C1 segment of cervical spinal cord (tissue), 14 donors: ENCODE measurements around the gene STPG1.
A peak's percentile ranks its signal among the peaks of the same experiment; 100 is the strongest.

ENCODE experiments used
- DNase-seq, 14 donors: peaks; one replicate each; lab custom pipeline; 2025; lab: John Stamatoyannopoulos, UW

STPG1 gene

DNA sequence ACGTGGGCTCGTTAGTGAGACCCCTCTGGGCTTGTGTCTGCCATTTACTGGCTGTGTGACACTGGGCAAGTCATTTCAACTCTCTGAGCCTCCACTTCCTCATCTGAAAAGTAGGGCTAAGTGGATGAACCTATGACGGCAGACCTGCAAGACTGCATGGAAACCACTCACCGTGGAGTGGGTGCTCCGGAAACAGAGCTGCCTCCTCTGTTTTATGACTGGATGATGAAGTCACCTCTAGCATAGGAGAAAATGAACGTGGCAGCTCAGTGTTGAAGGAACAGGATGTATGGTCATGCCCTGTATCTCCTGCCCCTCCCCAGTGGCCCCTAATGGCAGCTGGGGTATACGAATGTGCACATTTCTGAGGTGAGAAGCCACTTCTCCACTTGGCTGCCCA, 40.5 kb downstream of the STPG1 start:
- no peak for DNase-seq

DNA sequence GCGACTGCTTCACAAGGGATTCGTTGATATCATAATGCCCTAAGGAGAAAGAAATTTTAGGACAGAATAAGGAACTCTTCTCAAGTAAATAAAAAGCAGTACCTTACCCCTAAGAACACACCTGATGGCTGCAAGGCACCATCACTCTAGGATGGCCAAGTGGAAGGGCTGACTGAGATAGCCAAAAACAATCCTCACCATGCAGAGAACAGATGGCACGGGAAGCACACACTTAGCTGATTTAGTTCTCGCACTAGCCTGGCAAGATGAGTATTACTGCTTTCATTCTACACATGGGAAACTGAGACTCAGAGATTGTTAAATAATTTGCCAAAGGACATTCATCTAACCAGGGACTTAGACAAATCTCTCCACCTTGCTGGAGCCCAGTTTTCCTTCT, 43.8 kb downstream of the STPG1 start:
- peak in 1 of 14 donors; percentile 88 for DNase-seq

DNA sequence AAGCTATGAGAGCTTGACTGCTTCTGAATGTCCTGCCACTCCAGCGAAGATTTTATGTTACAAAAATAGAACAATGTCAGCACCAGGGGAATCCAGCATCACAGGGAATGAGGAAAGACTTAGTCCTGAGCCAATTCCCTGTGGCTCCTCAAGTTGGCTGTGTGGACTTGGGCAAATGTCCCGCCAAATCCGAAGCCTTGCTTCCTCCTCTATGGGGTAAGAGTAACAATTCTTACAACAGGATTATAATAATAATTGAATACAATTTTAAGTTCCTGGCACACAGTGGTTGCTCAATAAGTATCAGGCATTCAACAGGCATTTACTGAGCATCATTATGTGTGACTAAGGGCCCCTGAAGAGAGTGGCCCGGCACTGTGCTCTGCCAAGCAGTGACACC, 44.4 kb downstream of the STPG1 start:
- DNase-seq = peak in 2 of 14 donors; percentile 51 to 81

DNA sequence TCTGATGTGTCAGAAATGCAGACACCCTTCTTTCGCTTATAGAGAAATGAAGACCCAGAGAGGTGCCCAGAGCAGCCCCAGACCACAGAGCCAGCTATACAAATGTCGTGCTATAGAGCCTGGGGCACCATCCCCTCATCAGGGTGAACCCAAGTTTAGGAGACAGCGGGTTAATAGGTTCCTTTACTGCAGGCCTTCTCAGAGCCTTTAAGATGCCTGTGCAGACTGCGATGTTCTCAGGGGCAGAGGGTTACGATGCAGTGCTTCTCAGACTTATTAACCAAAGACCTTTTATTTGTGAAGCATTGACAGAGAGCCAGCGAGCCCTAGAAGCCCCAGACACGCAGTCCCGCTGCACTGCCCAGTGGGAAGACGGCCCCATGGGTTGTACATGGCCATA, 46.9 kb downstream of the STPG1 start:
- no peak for DNase-seq

DNA sequence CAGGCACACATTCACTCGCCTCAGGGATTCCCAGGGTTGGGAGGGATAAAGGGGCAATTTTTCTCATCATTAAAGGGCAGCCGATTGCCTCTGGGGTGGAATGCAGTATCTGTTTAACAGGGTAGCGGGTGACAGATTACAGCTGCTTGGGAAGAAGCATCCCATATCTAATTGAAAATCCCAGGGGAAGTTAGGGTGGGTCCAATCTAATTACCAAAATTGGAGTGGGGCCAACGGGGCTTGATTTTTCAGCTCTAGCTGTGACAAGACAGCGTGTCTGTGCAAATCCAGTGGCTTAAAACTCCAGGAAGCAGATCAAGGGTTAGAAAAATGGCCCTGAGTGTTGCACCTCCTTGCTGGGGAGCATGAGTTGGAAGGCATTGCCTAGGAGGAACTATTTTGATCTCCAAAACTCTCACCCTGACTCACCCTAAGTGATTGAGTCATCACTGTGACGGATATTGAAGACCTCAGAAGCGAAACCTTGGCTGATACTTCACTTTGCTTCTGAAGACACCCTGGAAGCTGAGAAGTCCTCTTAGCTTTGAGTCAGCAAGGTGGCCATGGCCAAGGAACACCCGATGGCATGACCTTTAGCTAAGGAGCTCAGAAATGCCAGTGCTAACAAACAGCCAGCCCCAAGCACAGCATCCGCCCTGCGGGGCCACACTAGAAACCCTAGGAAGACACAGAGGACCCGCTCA, 48.5 kb downstream of the STPG1 start:
- peak in 2 of 14 donors; percentile 47 to 65 for DNase-seq

DNA sequence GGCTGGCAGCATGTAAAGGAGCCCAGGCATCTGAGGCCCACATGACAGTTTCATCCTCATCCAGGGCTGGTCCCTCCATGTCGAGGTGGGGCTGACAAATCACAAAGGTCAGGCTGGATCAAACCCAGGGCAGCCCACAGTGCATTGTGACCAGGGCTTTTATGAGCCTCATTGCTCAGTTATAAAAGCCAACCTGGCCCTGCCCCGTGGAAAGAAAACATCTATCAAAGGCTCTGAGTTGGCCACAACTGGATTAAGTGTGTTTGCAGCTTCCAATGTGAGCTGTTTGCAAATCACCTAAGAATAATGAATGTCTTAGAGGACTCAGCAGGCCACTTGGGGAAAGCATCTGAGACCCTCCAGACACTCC, 49.0 kb downstream of the STPG1 start:
- peak in 3 of 14 donors; percentile 23 to 58 (median 25) for DNase-seq

DNA sequence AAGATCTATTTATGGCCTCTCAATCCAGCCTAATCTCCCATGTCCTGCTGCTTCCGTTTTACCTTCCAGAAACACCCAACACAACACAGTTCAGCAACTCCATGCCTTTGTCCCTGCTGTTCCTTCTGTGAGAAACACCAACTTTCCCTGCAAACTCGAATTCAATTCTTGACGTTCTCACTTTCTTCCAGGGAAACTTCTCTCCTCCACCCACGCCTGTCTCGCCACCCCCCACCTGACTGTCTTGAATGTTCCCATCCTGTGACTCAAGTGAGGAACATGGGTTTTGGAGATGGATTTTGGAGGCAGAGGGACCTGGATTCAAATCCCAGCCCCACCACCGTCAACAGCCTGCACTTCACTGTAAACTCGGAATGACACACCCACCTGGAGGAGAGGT, 49.6 kb downstream of the STPG1 start:
- DNase-seq = no peak

DNA sequence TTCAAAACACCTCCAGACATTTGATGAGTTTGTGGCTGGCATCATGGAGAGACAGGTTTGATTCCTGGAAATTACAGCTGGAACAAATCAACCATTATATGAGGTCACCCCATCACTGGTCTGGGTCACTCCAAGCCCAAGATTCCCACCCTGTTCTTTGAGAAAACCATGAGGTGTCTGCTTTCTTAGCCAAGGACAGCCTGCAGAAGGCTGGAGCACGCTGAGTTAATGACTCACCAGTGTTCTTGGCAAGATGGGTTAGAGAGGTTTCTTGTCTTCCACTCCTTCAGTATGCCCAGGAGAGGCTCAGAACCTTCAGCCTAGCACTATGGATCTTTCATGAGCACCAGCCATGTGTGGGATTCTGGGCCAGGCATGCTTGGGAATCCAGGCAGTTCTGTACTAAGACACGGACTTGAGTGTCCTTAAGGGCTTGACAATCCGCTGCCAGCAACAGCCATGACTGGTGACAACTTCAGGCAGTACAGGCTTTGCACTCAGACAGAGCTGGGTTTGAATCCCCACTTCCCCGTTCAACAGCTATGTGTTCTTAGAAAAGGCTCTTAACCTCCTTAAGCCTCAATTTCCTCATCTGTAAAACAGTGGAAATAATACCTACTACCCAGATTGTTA, 50.5 kb downstream of the STPG1 start:
- DNase-seq = peak in 2 of 14 donors; percentile 10 to 60

DNA sequence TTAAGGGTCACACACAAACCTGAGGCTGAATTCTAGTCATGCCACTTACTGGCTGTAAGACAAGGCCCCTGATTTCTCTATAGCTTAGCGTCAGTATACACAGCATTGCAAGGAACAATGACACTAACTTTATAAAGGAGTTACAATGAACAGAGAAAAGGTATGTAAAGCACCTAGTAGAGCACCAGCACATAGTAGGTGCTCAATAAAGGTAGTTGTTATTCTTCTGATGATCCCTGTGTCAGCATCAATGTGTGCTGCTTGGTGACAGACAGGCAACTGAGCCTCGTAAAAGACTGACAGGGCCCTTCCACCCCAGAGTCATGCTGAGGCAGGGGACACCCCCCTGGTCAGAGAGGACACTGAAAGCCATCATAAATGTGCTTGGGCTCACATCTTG, 51.2 kb downstream of the STPG1 start:
- DNase-seq = no peak

DNA sequence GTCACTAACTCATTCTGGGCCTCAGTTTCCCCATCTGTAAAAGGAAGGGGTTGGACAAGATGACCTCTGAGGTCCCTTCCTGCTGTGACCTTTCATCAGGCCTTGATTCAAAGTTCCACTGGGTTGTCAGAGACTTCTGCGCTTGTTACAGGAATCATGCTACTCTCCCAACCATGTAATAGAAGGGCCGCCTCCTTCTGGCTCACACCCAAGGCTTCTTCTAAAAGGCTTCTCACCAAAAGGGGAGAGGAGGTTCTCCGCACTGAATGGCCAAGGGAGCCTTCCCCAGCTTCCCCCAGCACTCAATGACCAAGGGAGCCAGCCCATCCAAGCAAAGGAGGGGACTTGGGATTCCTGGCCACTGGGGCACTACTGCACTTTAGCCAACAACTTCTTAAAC, 51.8 kb downstream of the STPG1 start:
- no peak for DNase-seq

DNA sequence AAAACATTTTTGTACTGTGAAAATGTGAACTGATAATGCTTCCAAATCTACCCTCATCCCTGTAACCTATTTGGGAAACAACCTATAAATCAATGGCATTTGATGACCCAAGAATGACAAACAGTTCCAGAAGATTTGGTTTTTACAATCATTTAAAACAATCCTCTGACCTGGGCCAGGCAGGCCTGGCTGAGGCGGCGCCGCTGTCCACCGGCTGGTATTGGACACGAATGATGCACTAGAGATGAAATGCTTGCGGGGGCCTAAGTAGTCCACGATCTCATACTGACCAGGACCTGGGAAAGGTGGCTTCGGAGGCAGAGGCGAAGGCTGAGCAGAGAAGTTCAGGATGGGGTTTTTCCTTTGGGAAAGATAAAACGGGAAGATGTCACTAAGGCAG, 52.9 kb downstream of the STPG1 start:
- no peak for DNase-seq

DNA sequence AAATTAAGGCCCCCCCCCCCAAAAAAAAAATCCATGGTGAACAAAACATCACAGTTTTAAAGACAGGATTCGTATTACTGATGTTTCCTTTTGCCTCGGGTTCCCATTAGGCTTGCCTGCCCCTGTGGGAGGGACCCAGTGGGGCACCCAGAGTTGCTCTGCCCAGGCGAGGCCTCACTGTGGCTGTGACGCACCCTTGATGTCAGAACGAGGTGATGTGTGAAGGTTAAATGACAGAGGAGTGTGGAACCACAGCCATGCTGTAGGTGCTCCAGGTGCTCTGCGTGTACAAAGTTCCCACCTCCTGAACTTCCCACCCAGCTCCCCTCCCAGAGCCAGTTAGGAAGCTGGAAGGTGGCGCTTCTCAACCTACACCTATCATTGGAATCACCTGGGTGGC, 56.5 kb downstream of the STPG1 start:
- no peak for DNase-seq

DNA sequence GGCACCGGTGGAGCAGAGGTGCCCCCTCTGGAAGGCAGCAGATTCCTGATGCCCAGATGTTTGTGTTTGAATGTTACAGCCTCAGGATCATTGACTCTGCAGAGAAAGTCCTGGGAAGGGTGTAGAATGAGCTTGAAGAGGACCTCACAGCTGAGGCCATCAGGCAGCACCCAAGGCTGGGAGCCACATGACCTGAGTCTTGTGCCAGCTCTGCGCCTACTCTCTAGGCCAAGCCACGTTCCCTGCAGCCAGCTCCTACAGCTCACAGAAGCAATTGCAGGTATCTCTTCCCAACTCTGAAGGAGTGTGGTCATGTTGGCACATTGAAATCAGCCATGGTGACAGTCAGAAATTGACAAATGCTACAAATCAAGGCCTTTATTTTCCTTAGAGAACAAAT, 58.1 kb downstream of the STPG1 start:
- no peak for DNase-seq

DNA sequence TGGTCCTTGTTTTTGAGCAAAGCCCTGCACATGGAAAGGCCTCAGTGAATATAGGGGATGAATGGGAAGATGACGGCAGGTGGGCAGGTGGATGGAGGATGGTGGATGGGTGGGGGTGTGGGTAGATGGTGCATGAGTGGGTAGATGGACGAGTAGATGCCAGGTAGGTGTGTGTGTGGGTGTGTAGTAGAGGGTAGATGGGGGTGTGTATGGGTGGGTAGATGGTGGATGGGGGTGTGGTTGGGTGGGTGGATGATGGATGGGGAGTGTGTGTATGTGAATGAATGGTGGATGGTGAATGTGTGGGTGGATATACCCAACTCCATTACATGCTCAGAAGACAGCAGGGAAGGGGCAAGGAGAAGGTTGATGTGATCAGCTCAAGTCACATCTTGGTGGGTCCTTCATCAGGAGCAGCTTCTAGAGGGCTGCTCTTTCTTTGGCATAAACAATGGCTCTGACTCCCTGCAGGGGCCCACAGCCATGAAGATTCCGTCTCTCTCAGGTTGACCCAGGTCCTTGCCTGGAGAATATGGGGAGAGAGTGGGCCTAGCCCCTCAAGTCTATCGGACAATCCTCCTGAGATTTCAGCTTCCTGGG, 60.2 kb downstream of the STPG1 start:
- DNase-seq = no peak

DNA sequence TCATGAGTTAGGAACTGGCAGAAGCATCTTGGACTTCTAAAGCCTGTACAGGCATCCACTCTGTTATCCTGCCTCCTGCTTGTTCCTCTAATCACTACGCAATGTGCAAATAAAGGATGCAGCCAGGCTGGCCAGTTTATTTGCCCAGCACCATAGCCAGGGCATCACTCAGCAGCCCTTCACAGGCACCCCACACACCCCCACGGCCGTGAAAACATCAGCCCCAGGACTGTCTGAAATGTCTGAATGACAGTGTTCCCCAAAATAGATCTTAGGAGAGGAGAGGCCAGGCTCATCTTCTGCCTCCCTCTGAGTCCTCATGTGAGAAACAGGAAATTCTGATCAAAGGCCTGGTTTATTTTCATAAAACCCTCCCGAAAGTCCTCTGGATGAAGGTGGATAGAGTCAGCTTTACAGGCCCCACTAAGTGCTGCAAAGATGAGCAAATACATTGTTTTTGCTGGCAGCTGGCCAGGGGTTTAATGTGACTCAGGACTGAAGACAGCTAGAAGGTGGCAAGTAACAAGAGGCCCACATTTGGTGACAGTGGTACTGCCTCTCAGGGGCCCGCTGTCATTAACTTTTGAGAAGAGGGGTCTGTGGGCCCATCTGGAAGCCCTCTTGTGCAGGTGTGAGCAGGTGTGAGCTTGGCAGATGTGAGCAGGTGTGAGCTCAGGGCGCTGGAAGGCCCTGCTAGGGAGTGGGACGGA, 61.5 kb downstream of the STPG1 start:
- DNase-seq = peak in 1 of 14 donors; percentile 4

DNA sequence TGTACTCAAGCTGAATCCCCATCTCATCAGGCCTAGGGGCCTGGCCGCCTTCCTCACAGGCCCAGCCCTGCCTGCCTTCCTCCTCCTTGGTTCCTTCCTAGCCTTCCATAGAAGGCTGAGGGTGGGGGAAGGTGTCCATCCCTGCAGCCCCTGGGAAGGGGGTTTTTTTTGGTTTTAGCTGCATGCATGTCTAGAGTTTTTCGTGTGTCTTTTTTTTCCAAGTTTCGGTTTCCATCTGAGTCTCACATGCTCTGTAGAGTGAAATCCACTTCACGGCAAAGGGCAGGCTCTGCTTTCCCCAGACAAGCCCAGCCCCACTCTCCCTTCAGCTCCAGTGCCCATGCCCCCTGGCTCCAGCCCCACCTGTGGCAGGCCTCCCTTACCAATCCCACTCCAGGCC, 62.3 kb downstream of the STPG1 start:
- no peak for DNase-seq

DNA sequence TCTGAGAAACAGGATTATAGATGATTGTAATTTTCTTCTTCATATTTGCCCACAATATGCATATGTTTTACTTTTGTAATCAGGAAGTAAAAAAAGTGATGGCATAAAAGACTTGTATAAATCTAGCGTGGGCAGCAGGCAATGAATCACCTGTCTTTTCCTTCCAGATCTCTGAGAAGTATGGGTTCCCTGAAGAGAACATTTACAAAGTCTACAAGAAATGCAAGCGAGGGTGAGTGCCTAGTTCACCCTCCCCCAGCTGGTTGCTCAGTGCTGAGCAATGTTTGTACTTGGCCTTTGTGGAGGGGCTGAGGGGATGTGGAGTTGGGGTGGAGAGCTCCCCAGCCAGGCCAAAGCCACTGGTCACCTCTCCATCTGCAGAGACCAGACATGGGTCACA, 63.7 kb downstream of the STPG1 start:
- DNase-seq = no peak

DNA sequence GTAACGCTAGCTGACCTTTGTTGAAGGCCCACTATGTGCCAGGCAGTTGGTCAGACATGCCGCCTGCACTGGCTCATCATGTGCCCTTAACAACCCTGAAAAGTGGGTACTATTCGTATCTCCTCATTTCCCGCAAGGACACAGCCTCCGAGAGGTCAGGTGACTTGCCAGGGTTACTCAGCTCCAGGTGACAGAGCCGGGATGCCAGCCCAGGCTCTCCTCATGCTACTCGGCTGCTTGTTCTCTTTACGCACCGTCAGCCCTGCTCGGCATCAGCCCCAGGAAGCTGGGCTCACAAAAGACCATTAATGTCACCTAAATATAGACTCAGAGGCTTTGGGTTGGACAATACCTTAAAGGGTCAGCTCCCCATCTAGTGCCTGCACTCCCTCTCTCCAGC, 65.4 kb downstream of the STPG1 start:
- DNase-seq = peak in 2 of 14 donors; percentile 29 to 75

DNA sequence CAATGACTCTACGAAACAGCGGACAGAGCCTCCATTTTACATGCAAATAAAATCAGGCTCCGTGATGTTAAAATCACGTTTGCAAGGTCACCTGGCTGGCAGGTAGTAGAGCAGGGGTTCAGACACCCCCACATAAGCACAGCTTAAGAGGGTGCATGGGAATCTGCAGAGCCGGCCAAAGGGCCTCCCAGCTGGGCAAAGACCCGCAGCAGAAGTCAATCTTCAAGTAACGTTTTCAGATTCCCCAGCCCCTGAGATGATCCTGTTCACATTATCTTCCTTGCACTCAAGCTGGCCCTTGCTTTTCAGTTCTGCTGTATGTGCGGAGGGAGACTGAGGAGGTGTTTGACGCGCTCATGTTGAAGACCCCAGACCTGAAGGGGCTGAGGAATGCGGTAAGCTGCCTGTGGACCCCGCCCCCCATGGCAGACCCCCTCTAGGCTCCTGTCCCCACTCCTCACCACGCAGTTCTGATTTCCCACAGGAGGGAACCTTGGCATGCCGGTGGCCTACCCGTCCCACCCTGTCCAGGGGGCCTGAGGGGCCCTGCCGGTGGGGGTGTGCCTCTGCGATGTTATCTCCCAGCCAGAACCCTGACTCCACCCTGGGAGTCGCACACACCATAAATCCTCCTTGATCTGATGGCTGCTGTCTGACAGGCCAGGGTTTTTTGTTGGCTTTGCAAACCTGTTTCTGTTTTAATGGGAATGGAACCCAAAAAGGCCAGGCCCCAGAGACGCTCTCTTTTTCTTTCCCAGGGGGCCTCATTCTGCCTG, 66.2 kb downstream of the STPG1 start:
- DNase-seq = no peak

DNA sequence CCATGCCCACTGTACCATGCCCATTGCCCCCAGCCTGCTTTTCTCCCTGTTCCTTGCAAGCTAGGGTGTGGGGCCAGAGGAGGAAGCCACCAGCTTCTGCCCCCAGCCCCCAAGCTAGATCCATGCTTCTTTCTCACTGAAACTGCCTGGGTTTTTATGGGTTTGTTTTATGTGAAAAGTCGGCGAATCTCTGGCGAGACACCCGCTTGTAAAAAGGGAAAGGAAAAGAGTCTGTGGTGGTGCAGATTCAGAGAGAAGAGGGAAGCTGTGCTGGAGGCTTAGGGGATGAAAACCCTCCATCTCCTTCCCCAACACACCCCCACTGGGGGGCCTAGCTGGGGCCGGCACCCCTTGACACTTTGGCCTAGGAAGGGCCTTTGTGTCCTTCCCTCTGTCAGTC, 68.2 kb downstream of the STPG1 start:
- no peak for DNase-seq

DNA sequence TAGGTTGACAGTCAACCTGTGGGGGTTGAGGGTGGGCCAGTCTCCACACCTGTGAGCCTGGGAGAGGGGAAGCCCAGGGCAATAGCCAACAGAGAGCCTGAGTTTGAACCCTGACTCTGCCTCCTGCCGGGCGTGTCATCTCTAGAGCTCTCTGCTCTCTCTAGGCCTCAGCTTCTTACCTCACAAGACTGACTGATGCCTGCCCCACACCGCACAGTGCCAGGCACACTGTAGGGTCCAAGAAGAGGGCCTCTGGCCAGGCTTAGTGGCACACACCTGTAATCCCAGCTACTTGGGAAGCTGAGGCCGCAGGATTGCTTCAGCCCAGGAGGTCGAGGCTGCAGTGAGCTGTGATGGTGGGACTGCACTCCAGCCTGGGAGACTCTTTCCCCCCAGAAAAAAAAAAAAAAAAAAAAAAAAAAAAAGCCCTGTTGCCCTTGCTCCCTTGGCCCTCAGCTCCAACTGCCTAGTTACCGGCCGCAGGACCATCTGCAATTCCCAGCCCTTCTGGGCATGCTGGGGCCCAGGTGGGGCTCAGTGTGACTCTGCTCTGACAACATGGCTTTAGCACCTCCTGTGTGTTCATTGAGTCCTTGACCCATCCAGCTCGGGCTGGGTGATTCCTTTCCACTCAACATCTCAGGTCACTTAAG, 69.4 kb downstream of the STPG1 start:
- peak in 1 of 14 donors; percentile 63 for DNase-seq
